ENCODE measurements around the gene SLBP. TPM values are rescaled to one million over a fixed set of nuclear protein-coding genes. Genes with fewer than 3 reads are reported as not detected.

Gene SLBP
- total and polyA plus RNA-seq, 10 of the 15 experiments (the other 5 are each of a cell fraction or from before 2014, with no cell fraction given) = 94.4 to 278 (median 158) TPM

GRCh38 chr4:1758306-1759121 is 46.4 kb upstream of the SLBP start (continued):
- TF ChIP-seq IRF5 (IDR thresholded peaks at IDR 0.05; ENCODE audit: borderline replicate concordance) (no peak), MXI1 (IDR thresholded peaks at IDR 0.05; ENCODE audit: low read depth, low read length) (no peak), DPF2 (IDR thresholded peaks at IDR 0.05) (no peak), BCL3 (IDR thresholded peaks at IDR 0.05; ENCODE audit: borderline replicate concordance, insufficient read depth, low read depth, low read length, poor library complexity, severe bottlenecking) (no peak), SUPT20H (IDR thresholded peaks at IDR 0.05; ENCODE audit: borderline replicate concordance, control insufficient read depth, low read depth, low read length) (no peak), ZBTB11 (CRISPR knock-in tag; IDR thresholded peaks at IDR 0.05) (no peak)

All from GM12878 (cell line).